HCT116 (cell line): Measurements from ENCODE around the gene BHLHE41. TPM values are rescaled to one million over a fixed set of nuclear protein-coding genes. Genes with fewer than 3 reads are reported as not detected.

Source experiments
- ATAC-seq: fragments of 200-7000 bp; cut with Tn5 transposase; 2 replicates; pipeline ENCODE4 v1.9.1; 2020; ENCODE audit warnings: mild to moderate bottlenecking, moderate library complexity
- BruUV-seq: library from RNA; stranded (reverse); fragments of 400-500 nt; replicated peaks from 2 replicates; lab custom pipeline; 2021; lab: Mats Ljungman, UMichigan
- CTCF ChIA-PET: fragments of 300-600 bp; sonication (Branson Sonifier 250); formaldehyde crosslinking; loops from one replicate; lab custom pipeline; 2021; ENCODE audit warnings: antibody characterized with exemption; lab: Charles Lee
- POLR2A ChIA-PET: fragments of 300-600, 350-600 bp; sonication (Branson Sonifier 250); formaldehyde crosslinking; loops from one replicate; lab custom pipeline; 2021; ENCODE audit warnings: antibody characterized with exemption; lab: Charles Lee
- RAD21 ChIA-PET, 2 experiments: fragments of 300-600 bp; sonication (Branson Sonifier 250); formaldehyde crosslinking; loops; one replicate each; lab custom pipeline; 2023; ENCODE audit warnings: low total read pairs in 2 of 2; ENCODE audit not compliant: uncharacterized antibody in 2 of 2, unreplicated experiment in 2 of 2, low non-redundant PET in 1 of 2; lab: Charles Lee
- DNase-seq: peaks from one replicate; pipeline ENCODE4 v3.0.0-alpha.2; 2010; ENCODE audit warnings: low read depth, low spot score
- H2AFZ ChIP-seq: fragments of 200-600 bp; shearing (Covaris generic), sonication (generic); 2 replicates; pipeline ENCODE4 v1.6.1; 2017; ENCODE audit warnings: low read depth, mixed run types, mixed read lengths, antibody characterized with exemption, low read length; ENCODE audit not compliant: poor library complexity, severe bottlenecking
- H3K27ac ChIP-seq: 2 replicates; pipeline ENCODE4 v1.5.1; 2012; ENCODE audit warnings: low read depth, low read length
- H3K27me3 ChIP-seq: fragments of 200-600 bp; sonication (generic); 2 replicates; pipeline ENCODE4 v1.6.1; 2016; ENCODE audit warnings: mixed run types, low read length, mixed read lengths; ENCODE audit not compliant: insufficient read depth
- H3K36me3 ChIP-seq, 2 experiments: fragments of 200-500 bp in 1 of 2; fragments of 200-600 bp in 1 of 2; sonication (Bioruptor generic) in 1 of 2; sonication (generic) in 1 of 2; 2 replicates each; pipeline versions ENCODE4 v1.5.1 to v1.6.1; 2014 to 2016; ENCODE audit warnings: low read length in 2 of 2, inconsistent platforms in 1 of 2, mixed read lengths in 1 of 2, mixed run types in 1 of 2; ENCODE audit not compliant: insufficient read depth in 2 of 2, control insufficient read depth in 1 of 2
- H3K4me1 ChIP-seq, 2 experiments: fragments of 200-600 bp in 1 of 2; sonication (generic) in 1 of 2; 2 replicates each; pipeline versions ENCODE4 v1.5.1 to v1.6.1; 2012 to 2017; ENCODE audit warnings: low read length in 2 of 2, inconsistent platforms in 1 of 2, mild to moderate bottlenecking in 1 of 2, mixed read lengths in 1 of 2, mixed run types in 1 of 2, moderate library complexity in 1 of 2; ENCODE audit not compliant: insufficient read depth in 2 of 2, control insufficient read depth in 1 of 2
- H3K4me2 ChIP-seq: fragments of 200-600 bp; sonication (generic); 2 replicates; pipeline ENCODE4 v1.6.1; 2017; ENCODE audit warnings: mixed run types, low read length, mixed read lengths
- H3K4me3 ChIP-seq, 2 experiments: fragments of 200-600 bp in 1 of 2; sonication (generic) in 1 of 2; replicated peaks in 1 of 2; 2 replicates each; pipeline ENCODE4 v1.5.1; 2011 to 2016; ENCODE audit warnings: low read length in 2 of 2, control low read depth in 1 of 2, low read depth in 1 of 2, mild to moderate bottlenecking in 1 of 2, mixed read lengths in 1 of 2, mixed run types in 1 of 2
- H3K79me2 ChIP-seq: fragments of 200-600 bp; sonication (generic); 2 replicates; pipeline ENCODE4 v1.6.1; 2017; ENCODE audit warnings: mild to moderate bottlenecking, mixed run types, low read length, moderate library complexity, mixed read lengths; ENCODE audit not compliant: insufficient read depth
- H3K9ac ChIP-seq: fragments of 200-600 bp; sonication (generic); 2 replicates; pipeline ENCODE4 v1.6.1; 2016; ENCODE audit warnings: low read length, mixed read lengths
- H3K9me2 ChIP-seq: fragments of 200-600 bp; sonication (generic), shearing (Covaris generic); 2 replicates; pipeline ENCODE4 v1.6.1; 2017; ENCODE audit warnings: mixed run types, mild to moderate bottlenecking, moderate library complexity; ENCODE audit not compliant: insufficient read depth
- H3K9me3 ChIP-seq, 2 experiments: fragments of 200-500 bp in 1 of 2; fragments of 200-600 bp in 1 of 2; sonication (Bioruptor generic) in 1 of 2; sonication (generic) in 1 of 2; 2 replicates each; pipeline ENCODE4 v1.6.1; 2014 to 2017; ENCODE audit warnings: low read length in 2 of 2, mixed read lengths in 2 of 2, inconsistent platforms in 1 of 2, low read depth in 1 of 2, mild to moderate bottlenecking in 1 of 2, mixed run types in 1 of 2, moderate library complexity in 1 of 2; ENCODE audit not compliant: control insufficient read depth in 1 of 2, insufficient read depth in 1 of 2
- H4K20me1 ChIP-seq: fragments of 200-600 bp; sonication (generic), shearing (Covaris generic); 2 replicates; pipeline ENCODE4 v1.6.1; 2017; ENCODE audit warnings: mixed run types, mild to moderate bottlenecking, moderate library complexity; ENCODE audit not compliant: insufficient read depth
- ATF3 ChIP-seq: IDR thresholded peaks from 2 replicates; pipeline ENCODE4 v1.6.1; 2012
- CBX3 ChIP-seq: IDR thresholded peaks from 2 replicates; pipeline ENCODE4 v1.6.1; 2012; ENCODE audit warnings: low read depth
- CEBPB ChIP-seq: IDR thresholded peaks from 2 replicates; pipeline ENCODE4 v1.6.1; 2012; ENCODE audit warnings: low read depth
- CTCF ChIP-seq, 3 experiments: fragments of 200-600 bp in 1 of 3; sonication (generic) in 1 of 3; IDR thresholded peaks in 2 of 3; conservative IDR thresholded peaks in 1 of 3; 2 replicates each; pipeline ENCODE4 v1.5.1; 2012 to 2017; ENCODE audit warnings: low read depth in 2 of 3, low read length in 2 of 3, antibody characterized with exemption in 1 of 3, borderline replicate concordance in 1 of 3, control low read depth in 1 of 3, mild to moderate bottlenecking in 1 of 3, mixed read lengths in 1 of 3, mixed run types in 1 of 3, moderate library complexity in 1 of 3; ENCODE audit not compliant: insufficient read depth in 1 of 3
- EGR1 ChIP-seq: IDR thresholded peaks from 2 replicates; pipeline ENCODE4 v1.6.1; 2012; ENCODE audit warnings: low read depth
- ELF1 ChIP-seq: IDR thresholded peaks from 2 replicates; pipeline ENCODE4 v1.6.1; 2012; ENCODE audit warnings: low read depth, borderline replicate concordance
- EZH2phosphoT487 ChIP-seq: fragments of 200-600 bp; IDR thresholded peaks from 2 replicates; pipeline ENCODE4 v1.6.1; 2018; ENCODE audit warnings: antibody characterized with exemption, borderline replicate concordance
- JUND ChIP-seq: IDR thresholded peaks from 2 replicates; pipeline ENCODE4 v1.6.1; 2012
- MAX ChIP-seq: IDR thresholded peaks from 2 replicates; pipeline ENCODE4 v1.6.1; 2012
- POLR2AphosphoS5 ChIP-seq: IDR thresholded peaks from 2 replicates; pipeline ENCODE4 v1.6.1; 2011; ENCODE audit warnings: mild to moderate bottlenecking, low read depth, low read length, moderate library complexity
- REST ChIP-seq: IDR thresholded peaks from 2 replicates; pipeline ENCODE4 v1.6.1; 2012; ENCODE audit warnings: low read depth
- SIN3A ChIP-seq: IDR thresholded peaks from 2 replicates; pipeline ENCODE4 v1.6.1; 2012; ENCODE audit warnings: low read depth
- SRF ChIP-seq: IDR thresholded peaks from 2 replicates; pipeline ENCODE4 v1.6.1; 2012; ENCODE audit warnings: low read depth
- TCF7L2 ChIP-seq: IDR thresholded peaks from 2 replicates; pipeline ENCODE4 v1.7.0; 2011; ENCODE audit warnings: borderline replicate concordance, inconsistent platforms; ENCODE audit not compliant: insufficient read depth, insufficient read length; ENCODE audit errors: extremely low read depth
- YY1 ChIP-seq: IDR thresholded peaks from 2 replicates; pipeline ENCODE4 v1.6.1; 2011; ENCODE audit warnings: low read length, low read depth, moderate library complexity, mild to moderate bottlenecking; ENCODE audit not compliant: insufficient replicate concordance; ENCODE audit errors: extremely low read depth
- ZBTB33 ChIP-seq: IDR thresholded peaks from 2 replicates; pipeline ENCODE4 v1.6.1; 2011; ENCODE audit warnings: mild to moderate bottlenecking, low read length, moderate library complexity; ENCODE audit not compliant: insufficient replicate concordance; ENCODE audit errors: extremely low read depth
- ZFX ChIP-seq: fragments of 450-650 bp; IDR thresholded peaks from 2 replicates; pipeline ENCODE4 v1.6.1; 2017
- intact Hi-C: fragments of 100-400 bp; cut with micrococcal nuclease; formaldehyde crosslinking; loops from 2 replicates; pipeline ENCODE4 v1.10.0; 2022
- total RNA-seq: library from RNA; stranded (reverse); gene quantifications from one replicate; pipeline ENCODE4 v1.2.1, GENCODE V29; 2021; ENCODE audit not compliant: unreplicated experiment

Gene BHLHE41
- total RNA-seq, 1 experiment from 2014 or later = 4.7 TPM

GRCh38 chr12:26113853-26114719 is 10.8 kb downstream of the BHLHE41 start:
- Histone ChIP-seq H2AFZ (peak overlapping the region; percentile 72), H3K9me2 (no peaks in the 10 kb centered on the region), H3K79me2 (no peaks in the 10 kb centered on the region), H3K9ac (peak overlapping the region; percentile 70), H3K9me3 (no peaks in the 10 kb centered on the region), H3K4me3 (peak overlapping the region; percentile 42 to 57), H3K36me3 (no peaks in the 10 kb centered on the region), H3K4me1 (peaks cover 16 to 43% of the 10 kb centered on the region in 2 experiments), H4K20me1 (no peaks in the 10 kb centered on the region), H3K27me3 (no peaks in the 10 kb centered on the region), H3K4me2 (peak overlapping the region; percentile 86), H3K27ac (peak overlapping the region; percentile 67)
- ChIA-PET POLR2A (no interaction called here), CTCF (interaction anchor here (1.5 kb wide), 1 partner anchor 10 kb away, joined by 4 read pairs; the partner anchor contains the start of gene BHLHE41), RAD21 (interaction anchor here in 1 of 2 experiments (0.7 kb wide), 1 partner anchor 9 kb away, joined by 3 read pairs; no protein-coding TSS in a partner anchor)
- DNase-seq (peak; percentile 78), ATAC-seq (peak; percentile 91)
- intact Hi-C loops = no loop called here
- TSS peak; percentile 93 for BruUV-seq
- TF ChIP-seq SIN3A (no peak; the same call in 1 of the 2 replicates), YY1 (peak; percentile 23), SRF (no peak), EGR1 (peak; percentile 42), CTCF (IDR thresholded peaks at IDR 0.05 in 2 of 3, conservative IDR thresholded peaks at IDR 0.05 in 1 of 3; ENCODE audit: borderline replicate concordance in 1 of 3, insufficient read depth in 1 of 3, low read depth in 2 of 3, low read length in 2 of 3) (peak in 2 of 3 experiments; percentile 26 to 42; a peak in 4 of 6 replicates), EZH2phosphoT487 (no peak), JUND (no peak), ELF1 (no peak), CEBPB (0 out of 2 replicates have a peak, but pooled peaks have one; percentile 16), POLR2AphosphoS5 (peak; percentile 58), MAX (peak; percentile 98), CBX3 (peak; percentile 51; the same call in 1 of the 2 replicates), ZFX (peak; percentile 71; the same call in 1 of the 2 replicates), ZBTB33 (no peak), ATF3 (no peak), TCF7L2 (peak; percentile 95), REST (no peak)
